ENCODE data around the gene ADAMTS17. TPM values are rescaled to one million over a fixed set of nuclear protein-coding genes. Genes with fewer than 3 reads are reported as not detected.
A peak's percentile ranks its signal among the peaks of the same experiment; 100 is the strongest.

Gene ADAMTS17
- total and polyA plus RNA-seq, 7 donors, result 4.4 to 93.0 (median 7.2) TPM

DNA sequence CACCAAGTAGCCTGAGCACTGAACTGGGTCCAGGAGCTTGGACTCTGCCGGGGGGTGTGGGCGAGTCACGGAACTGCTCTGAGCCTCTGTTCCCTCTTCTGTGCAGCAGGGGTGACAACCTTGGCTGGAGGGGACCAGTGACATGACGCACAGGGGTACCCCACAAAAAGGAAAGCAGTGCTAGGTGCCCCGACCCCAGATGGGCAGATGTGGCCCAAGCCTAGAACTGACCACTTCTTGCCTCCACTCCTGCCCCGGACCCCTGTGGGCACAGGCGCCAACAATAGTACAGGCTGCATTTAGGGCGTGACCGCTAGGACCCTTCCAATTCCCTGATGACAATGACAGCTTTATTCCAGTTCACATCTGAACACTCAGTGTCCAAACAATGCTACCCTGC is 352.7 kb downstream of the ADAMTS17 start:
- no peaks in the 10 kb centered on the region for H3K4me1 ChIP-seq
- no peak overlapping the region for H3K4me3 ChIP-seq
- ATAC-seq, result no peak
- peaks cover 0 to 11% of the 10 kb centered on the region in 2 donors for H3K36me3 ChIP-seq (ENCODE audit: insufficient read depth in 1 of 2, low read depth in 1 of 2)
- no peaks in the 10 kb centered on the region for H3K9me3 ChIP-seq
- peak in 1 of 2 donors; percentile 19 for DNase-seq
- WGBS, 3 donors, result 85 to 97% (median 97%) methylated on average over 9 of the region's 9 CpGs
- TF ChIP-seq, protein P1, sequence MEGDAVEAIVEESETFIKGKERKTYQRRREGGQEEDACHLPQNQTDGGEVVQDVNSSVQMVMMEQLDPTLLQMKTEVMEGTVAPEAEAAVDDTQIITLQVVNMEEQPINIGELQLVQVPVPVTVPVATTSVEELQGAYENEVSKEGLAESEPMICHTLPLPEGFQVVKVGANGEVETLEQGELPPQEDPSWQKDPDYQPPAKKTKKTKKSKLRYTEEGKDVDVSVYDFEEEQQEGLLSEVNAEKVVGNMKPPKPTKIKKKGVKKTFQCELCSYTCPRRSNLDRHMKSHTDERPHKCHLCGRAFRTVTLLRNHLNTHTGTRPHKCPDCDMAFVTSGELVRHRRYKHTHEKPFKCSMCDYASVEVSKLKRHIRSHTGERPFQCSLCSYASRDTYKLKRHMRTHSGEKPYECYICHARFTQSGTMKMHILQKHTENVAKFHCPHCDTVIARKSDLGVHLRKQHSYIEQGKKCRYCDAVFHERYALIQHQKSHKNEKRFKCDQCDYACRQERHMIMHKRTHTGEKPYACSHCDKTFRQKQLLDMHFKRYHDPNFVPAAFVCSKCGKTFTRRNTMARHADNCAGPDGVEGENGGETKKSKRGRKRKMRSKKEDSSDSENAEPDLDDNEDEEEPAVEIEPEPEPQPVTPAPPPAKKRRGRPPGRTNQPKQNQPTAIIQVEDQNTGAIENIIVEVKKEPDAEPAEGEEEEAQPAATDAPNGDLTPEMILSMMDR (IDR thresholded peaks at IDR 0.05), result no peak
- intact Hi-C loops (cut with DNase I), result no loop called here
- no peak overlapping the region for H3K27ac ChIP-seq
- no peaks in the 10 kb centered on the region for H3K27me3 ChIP-seq (ENCODE audit: insufficient read depth in 3 of 3, low read length in 2 of 3)

DNA sequence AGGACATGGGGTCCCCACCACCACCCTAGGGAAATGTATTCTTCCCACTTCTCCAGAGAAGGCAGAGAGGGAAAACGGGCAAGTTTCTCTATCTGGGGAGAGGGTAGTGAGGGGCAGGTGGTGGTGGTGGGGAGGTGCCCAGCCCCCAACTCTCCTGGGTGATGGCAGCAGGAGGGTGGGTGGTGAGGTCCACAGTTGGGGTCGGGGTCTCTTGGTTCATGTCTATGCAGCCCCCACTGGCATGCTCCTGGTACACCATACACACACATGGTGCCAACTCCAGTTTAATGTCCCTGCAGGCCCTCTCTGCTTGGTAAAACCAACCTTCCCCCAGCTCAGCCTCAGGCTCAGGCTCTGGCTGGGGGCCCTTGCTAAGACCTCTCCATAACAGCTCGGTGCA is 354.1 kb downstream of the ADAMTS17 start:
- H3K4me1 ChIP-seq, result no peaks in the 10 kb centered on the region
- intact Hi-C loops (cut with DNase I), result no loop called here
- no peaks in the 10 kb centered on the region for H3K9me3 ChIP-seq
- DNase-seq, result no peak
- H3K27ac ChIP-seq, result no peak overlapping the region
- 92 to 93% (median 93%) methylated on average over 3 of the region's 3 CpGs for WGBS, 3 donors
- H3K4me3 ChIP-seq, result no peak overlapping the region
- peaks cover 0 to 9% of the 10 kb centered on the region in 2 donors for H3K36me3 ChIP-seq (ENCODE audit: insufficient read depth in 1 of 2, low read depth in 1 of 2)
- TF ChIP-seq, protein P1 (IDR thresholded peaks at IDR 0.05), result no peak
- no peak for ATAC-seq
- H3K27me3 ChIP-seq (ENCODE audit: insufficient read depth in 3 of 3, low read length in 2 of 3), result no peaks in the 10 kb centered on the region

DNA sequence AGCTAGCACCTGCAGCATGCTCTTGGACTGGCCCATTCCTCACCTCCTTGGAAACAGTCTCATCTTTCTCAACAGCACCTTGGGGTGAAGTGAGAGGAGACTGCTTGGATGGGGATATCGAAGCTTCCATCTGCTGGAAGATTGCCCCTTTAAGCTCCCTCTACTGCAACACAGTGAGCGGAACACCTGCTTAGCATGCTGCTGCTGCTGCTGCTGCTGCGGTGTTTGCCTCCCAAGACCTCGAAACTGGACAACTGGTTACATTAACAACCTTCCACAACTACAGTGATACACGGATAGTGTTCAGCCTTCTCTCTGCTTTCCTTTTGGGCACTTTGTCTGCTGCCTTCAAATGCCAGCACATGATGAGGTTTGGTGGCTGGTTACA is 354.7 kb downstream of the ADAMTS17 start:
- TF ChIP-seq, protein P1 (IDR thresholded peaks at IDR 0.05), result no peak
- Histone ChIP-seq H3K4me3 (no peak overlapping the region), H3K27ac (no peak overlapping the region), H3K27me3 (ENCODE audit: insufficient read depth in 3 of 3, low read length in 2 of 3) (no peaks in the 10 kb centered on the region), H3K36me3 (ENCODE audit: insufficient read depth in 1 of 2, low read depth in 1 of 2) (peaks cover 0 to 3% of the 10 kb centered on the region in 2 donors), H3K4me1 (no peaks in the 10 kb centered on the region), H3K9me3 (no peaks in the 10 kb centered on the region)
- intact Hi-C loops (cut with DNase I), result no loop called here
- no peak for ATAC-seq
- no peak for DNase-seq
- WGBS, 3 donors, result 50 to 69% (median 59%) methylated on average over 5 of the region's 5 CpGs

DNA sequence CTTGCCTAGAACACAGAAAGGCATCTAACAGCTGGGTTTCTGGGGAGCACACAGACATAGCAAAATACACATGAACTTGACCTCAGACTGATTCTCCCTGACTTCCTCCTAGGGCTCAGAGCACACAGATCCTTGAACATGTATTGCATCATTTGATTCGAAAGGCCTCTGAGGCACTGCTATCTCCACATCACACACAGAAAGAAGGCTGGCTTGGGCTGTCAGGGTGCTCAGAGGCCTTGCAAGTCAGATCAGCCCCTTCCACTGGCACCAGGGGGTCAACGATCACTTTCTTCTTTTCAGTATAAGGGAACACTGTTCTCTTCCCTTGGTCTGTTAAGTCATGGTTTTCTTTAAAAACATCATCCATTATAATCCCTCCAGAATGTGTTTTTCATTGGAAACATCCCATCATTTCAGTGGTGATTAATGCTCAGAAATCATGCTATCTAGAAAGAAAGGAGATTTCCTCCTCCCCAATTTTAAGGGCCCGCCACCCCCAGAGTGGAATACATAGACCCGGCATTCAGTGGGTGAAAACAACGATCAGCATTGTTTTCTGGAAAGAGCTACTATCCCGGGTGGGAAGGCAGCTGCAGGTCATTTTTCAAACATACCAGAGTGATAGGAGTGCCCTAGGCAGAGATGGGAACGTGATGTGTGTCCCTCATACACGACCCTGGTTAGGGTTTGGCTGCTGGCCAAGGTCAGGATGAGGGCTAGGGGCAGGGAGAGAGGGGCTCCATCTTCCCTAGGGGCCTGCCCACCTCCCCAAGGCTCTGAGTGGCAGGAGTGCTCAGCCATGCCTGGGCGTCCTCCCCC is 355.3 kb downstream of the ADAMTS17 start:
- TF ChIP-seq, protein P1 (IDR thresholded peaks at IDR 0.05), result no peak
- Histone ChIP-seq H3K27ac (no peak overlapping the region), H3K4me3 (no peak overlapping the region), H3K36me3 (ENCODE audit: insufficient read depth in 1 of 2, low read depth in 1 of 2) (no peaks in the 10 kb centered on the region), H3K27me3 (ENCODE audit: insufficient read depth in 3 of 3, low read length in 2 of 3) (no peaks in the 10 kb centered on the region), H3K9me3 (no peaks in the 10 kb centered on the region), H3K4me1 (no peaks in the 10 kb centered on the region)
- intact Hi-C loops (cut with DNase I), result no loop called here
- peak in 1 of 2 donors; percentile 19 for DNase-seq
- no peak for ATAC-seq
- WGBS, 3 donors, result 53 to 64% (median 60%) methylated on average over 9 of the region's 9 CpGs

Data from psoas muscle (tissue), 8 donors.